ENCODE measurements around the gene TBC1D10B.
"Not testable (repeated sequence)": the region's sequence is repeated elsewhere in the genome, so short reads cannot be mapped to it uniquely, and the experiment has no call there.

GRCh38 chr16:30318647-30319046 lies 51.6 kb downstream of the TBC1D10B start:
- TF ChIP-seq POLR2A, POLR2AphosphoS5 (IDR thresholded peaks at IDR 0.05; ENCODE audit: low read depth, low read length): not testable (repeated sequence)

All from GM12892 (cell line).